PC-3 (cell line): ENCODE measurements around the gene RSAD2. TPM values are rescaled to one million over a fixed set of nuclear protein-coding genes. Genes with fewer than 3 reads are reported as not detected.

Experiments
- ATAC-seq: fragments of 200-7000 bp; cut with Tn5 transposase; 2 replicates; pipeline ENCODE4 v1.9.1; 2020; ENCODE audit warnings: mild to moderate bottlenecking, moderate library complexity
- BruUV-seq: library from RNA; stranded (reverse); fragments of 400-500 nt; replicated peaks from 2 replicates; lab custom pipeline; 2021; lab: Mats Ljungman, UMichigan
- CTCF ChIA-PET: fragments of 300-600 bp; sonication (Branson Sonifier 250); formaldehyde crosslinking; loops from one replicate; lab custom pipeline; 2022; ENCODE audit warnings: antibody characterized with exemption; lab: Charles Lee
- POLR2A ChIA-PET: fragments of 300-600 bp; sonication (Branson Sonifier 250); formaldehyde crosslinking; loops from one replicate; lab custom pipeline; 2022; ENCODE audit warnings: antibody characterized with exemption; ENCODE audit not compliant: unreplicated experiment; lab: Charles Lee
- DNase-seq: peaks from one replicate; pipeline ENCODE4 v3.0.0-alpha.2; 2015
- H2AFZ ChIP-seq: fragments of 300-600 bp; sonication (generic); 2 replicates; pipeline ENCODE4 v1.6.0; 2016; ENCODE audit warnings: antibody characterized with exemption, low read length
- H3F3A ChIP-seq: fragments of 300-600 bp; sonication (generic); one replicate; pipeline ENCODE4 v1.6.0; 2017; ENCODE audit warnings: antibody characterized with exemption, low read length, control low read depth, mild to moderate bottlenecking; ENCODE audit not compliant: unreplicated experiment
- H3K27ac ChIP-seq: fragments of 300-600 bp; sonication (generic); 2 replicates; pipeline ENCODE4 v1.5.1; 2016; ENCODE audit warnings: mild to moderate bottlenecking, low read length
- H3K27me3 ChIP-seq: fragments of 300-600 bp; sonication (generic); 2 replicates; pipeline ENCODE4 v1.6.1; 2016; ENCODE audit warnings: low read length, mixed read lengths
- H3K36me3 ChIP-seq: fragments of 300-600 bp; sonication (generic); 2 replicates; pipeline ENCODE4 v1.6.1; 2016; ENCODE audit warnings: low read depth, mixed run types, low read length, mixed read lengths
- H3K4me1 ChIP-seq: fragments of 300-600 bp; sonication (generic); 2 replicates; pipeline ENCODE4 v1.5.1; 2016; ENCODE audit warnings: low read length; ENCODE audit not compliant: insufficient read depth
- H3K4me2 ChIP-seq: fragments of 300-600 bp; sonication (generic); 2 replicates; pipeline ENCODE4 v1.6.0; 2016; ENCODE audit warnings: low read length
- H3K4me3 ChIP-seq: fragments of 300-600 bp; sonication (generic); 2 replicates; pipeline ENCODE4 v1.5.1; 2016; ENCODE audit warnings: mild to moderate bottlenecking, low read length, mixed read lengths
- H3K79me2 ChIP-seq: fragments of 300-600 bp; sonication (generic); 2 replicates; pipeline ENCODE4 v1.6.1; 2017; ENCODE audit warnings: low read length, mixed read lengths
- H3K9ac ChIP-seq: fragments of 300-600 bp; sonication (generic); 2 replicates; pipeline ENCODE4 v1.6.0; 2016; ENCODE audit warnings: mild to moderate bottlenecking, low read length
- H3K9me2 ChIP-seq: fragments of 300-600 bp; sonication (generic); replicated peaks from 2 replicates; pipeline ENCODE4 v1.6.1; 2016; ENCODE audit warnings: mixed run types, low read length, mixed read lengths
- H3K9me3 ChIP-seq: fragments of 300-600 bp; sonication (generic); 2 replicates; pipeline ENCODE4 v1.6.1; 2016; ENCODE audit warnings: low read length, mixed read lengths
- H4K20me1 ChIP-seq: fragments of 300-600 bp; sonication (generic); 2 replicates; pipeline ENCODE4 v1.6.1; 2016; ENCODE audit warnings: low read length, mixed read lengths
- CTCF ChIP-seq: fragments of 300-600 bp; sonication (generic); conservative IDR thresholded peaks from 2 replicates; pipeline ENCODE4 v1.5.1; 2017; ENCODE audit warnings: antibody characterized with exemption, low read depth, mild to moderate bottlenecking, low read length
- EZH2 ChIP-seq: fragments of 300-600 bp; sonication (generic); IDR thresholded peaks from one replicate; pipeline ENCODE4 v1.6.1; 2017; ENCODE audit warnings: antibody characterized with exemption, mild to moderate bottlenecking, low read length; ENCODE audit not compliant: unreplicated experiment
- EZH2phosphoT487 ChIP-seq: fragments of 300-600 bp; sonication (generic); IDR thresholded peaks from 2 replicates; pipeline ENCODE4 v1.6.1; 2018; ENCODE audit warnings: mild to moderate bottlenecking, antibody characterized with exemption, low read length, borderline replicate concordance
- intact Hi-C: fragments of 100-400 bp; cut with micrococcal nuclease; formaldehyde crosslinking; loops from 2 replicates; pipeline ENCODE4 v1.9.0; 2023
- total RNA-seq: library from RNA; depleted of rRNA; stranded (reverse); fragments of >200 nt; gene quantifications from 2 replicates; pipeline ENCODE4 v1.2.3, GENCODE V29; 2014

Gene RSAD2
- total RNA-seq, 1 experiment from 2014 or later: 2.1 TPM

GRCh38 chr2:6864923-6865345 is 12.6 kb upstream of the RSAD2 start:
- peak overlapping the region; percentile 98 for H3K4me2 ChIP-seq
- no peaks in the 10 kb centered on the region for H3K36me3 ChIP-seq
- H3K79me2 ChIP-seq: no peaks in the 10 kb centered on the region
- POLR2A ChIA-PET: no interaction called here
- CTCF ChIA-PET: interaction anchor here (1.2 kb wide), 1 partner anchor 9 kb away, joined by 3 read pairs; no protein-coding TSS in a partner anchor
- H3K4me3 ChIP-seq: peak overlapping the region; percentile 76
- no peaks in the 10 kb centered on the region for H4K20me1 ChIP-seq
- no TSS peak for BruUV-seq
- H3K9ac ChIP-seq: peak overlapping the region; percentile 77; the same call in 1 of the 2 replicates
- DNase-seq (no peak), ATAC-seq (peak; percentile 5)
- peak overlapping the region; percentile 94 for H2AFZ ChIP-seq
- H3K9me2 ChIP-seq: no peaks in the 10 kb centered on the region
- H3K4me1 ChIP-seq: peaks cover 13% of the 10 kb centered on the region
- H3K9me3 ChIP-seq: no peaks in the 10 kb centered on the region
- TF ChIP-seq EZH2phosphoT487: no peak
- TF ChIP-seq EZH2: no peak
- TF ChIP-seq CTCF: no peak
- no peak overlapping the region for H3K27ac ChIP-seq
- 0 out of 2 replicates have a peak, but pooled peaks cover 3% of the 10 kb centered on the region for H3K27me3 ChIP-seq
- no peaks in the 10 kb centered on the region for H3F3A ChIP-seq
- intact Hi-C loops: no loop called here

DNA sequence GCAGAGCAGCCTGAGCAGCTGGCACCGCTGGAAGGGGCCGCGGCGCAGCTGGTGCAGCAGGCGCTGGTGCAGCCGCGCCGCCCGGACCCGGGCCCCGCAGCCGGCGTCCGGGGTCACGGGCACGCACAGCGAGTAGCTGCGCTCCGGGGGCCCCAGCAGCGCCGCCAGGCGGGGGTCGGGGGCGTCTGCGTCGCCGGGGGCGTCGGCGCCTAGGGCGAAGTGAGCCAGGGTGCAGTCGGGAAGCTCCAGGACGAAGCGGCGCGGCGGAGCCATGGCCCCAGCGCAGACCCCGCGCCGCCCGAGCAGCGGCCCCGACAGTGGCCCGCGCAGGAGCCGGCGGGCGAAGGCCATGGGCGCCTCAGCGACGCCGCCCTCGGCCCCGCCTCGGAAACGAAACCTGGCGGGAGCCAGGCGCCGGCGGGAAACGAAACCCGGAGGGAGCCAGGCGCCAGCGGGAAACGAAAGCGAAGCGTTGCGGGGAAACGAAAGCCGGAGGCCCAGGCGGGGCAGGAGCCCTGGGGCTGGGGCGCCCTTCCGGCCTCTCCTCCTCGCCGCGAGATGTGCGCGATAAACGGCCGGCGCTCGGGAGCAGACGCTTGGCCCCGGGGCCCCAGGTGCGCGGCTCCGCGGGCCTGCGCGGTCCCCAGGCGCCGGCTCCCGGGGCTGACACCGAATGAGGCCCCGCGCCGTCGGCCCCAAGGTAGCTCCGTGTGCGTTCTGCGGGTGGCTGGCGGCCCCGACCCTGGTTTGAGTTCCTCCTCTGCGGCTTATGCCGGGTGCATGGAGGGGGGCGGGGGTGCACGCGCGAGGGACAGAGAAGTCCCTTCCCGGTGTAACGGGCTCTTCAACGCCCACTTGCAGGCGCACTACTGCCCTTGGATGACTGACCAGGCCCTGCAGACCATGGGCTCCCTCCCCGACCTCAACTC is 12.0 kb upstream of the RSAD2 start, which contains the start of gene CMPK2:
Gene CMPK2, minus strand, starts transcription at position 562 of the 929 bp plus-strand sequence. Its CDS starts 211 bp downstream, at position 351.
- peak within 1 kb of the TSS; percentile 98 for H3K4me2 ChIP-seq
- no TSS peak for BruUV-seq
- no peaks in the 10 kb centered on the region for H3F3A ChIP-seq
- 0 out of 2 replicates have a peak within 1 kb of the TSS, but pooled peaks have one; percentile 12 for H3K27ac ChIP-seq
- H3K79me2 ChIP-seq: no peaks in the 10 kb centered on the region
- ChIA-PET POLR2A (no interaction called here), CTCF (interaction anchor here (0.6 to 1.2 kb wide), 5 partner anchors 10 to 823 kb away, joined by 3 to 4 read pairs (median 3); no protein-coding TSS in a partner anchor)
- H3K9me3 ChIP-seq: no peaks in the 10 kb centered on the region
- DNase-seq: peak; percentile 67
- H3K9ac ChIP-seq: peak within 1 kb of the TSS; percentile 77
- peak within 1 kb of the TSS; percentile 94 for H2AFZ ChIP-seq
- peaks cover 13% of the 10 kb centered on the region for H3K4me1 ChIP-seq
- no peaks in the 10 kb centered on the region for H4K20me1 ChIP-seq
- no peaks in the 10 kb centered on the region for H3K36me3 ChIP-seq
- 0 out of 2 replicates have a peak, but pooled peaks cover 3% of the 10 kb centered on the region for H3K27me3 ChIP-seq
- TF ChIP-seq EZH2 (no peak), CTCF (no peak; the same call in 1 of the 2 replicates), EZH2phosphoT487 (no peak)
- intact Hi-C loops: loop anchor here (1.0 kb wide), 1 partner anchor 39 kb away; no protein-coding TSS in a partner anchor
- H3K4me3 ChIP-seq: peak within 1 kb of the TSS; percentile 76
- ATAC-seq: peak; percentile 58
- no peaks in the 10 kb centered on the region for H3K9me2 ChIP-seq
